Measurements from ENCODE around the gene JARID2.

Gene JARID2

DNA sequence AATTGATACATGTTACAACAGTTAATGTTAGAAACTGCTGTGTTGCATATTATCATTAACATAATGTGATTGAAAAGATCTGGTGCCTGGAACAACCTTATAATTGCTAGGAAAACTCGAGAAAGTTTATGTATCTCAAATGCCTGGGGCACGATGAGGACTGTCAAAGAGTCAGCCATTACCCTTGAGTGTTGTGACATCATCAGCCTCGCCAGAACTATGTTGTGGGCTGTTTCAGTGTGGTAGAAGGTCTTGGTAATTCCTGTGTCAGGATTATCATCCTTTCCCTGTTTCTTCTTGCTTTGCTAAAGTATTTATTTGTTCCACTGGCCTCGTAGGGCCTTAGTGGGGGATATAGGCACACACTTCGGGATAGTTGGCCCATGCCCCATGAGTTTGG, 231.9 kb downstream of the JARID2 start:
- DNase-seq, result no peak

- no peak for DNase-seq
Observed at GRCh38 chr6:15479761-15480160, 233.9 kb downstream of the JARID2 start.

DNA sequence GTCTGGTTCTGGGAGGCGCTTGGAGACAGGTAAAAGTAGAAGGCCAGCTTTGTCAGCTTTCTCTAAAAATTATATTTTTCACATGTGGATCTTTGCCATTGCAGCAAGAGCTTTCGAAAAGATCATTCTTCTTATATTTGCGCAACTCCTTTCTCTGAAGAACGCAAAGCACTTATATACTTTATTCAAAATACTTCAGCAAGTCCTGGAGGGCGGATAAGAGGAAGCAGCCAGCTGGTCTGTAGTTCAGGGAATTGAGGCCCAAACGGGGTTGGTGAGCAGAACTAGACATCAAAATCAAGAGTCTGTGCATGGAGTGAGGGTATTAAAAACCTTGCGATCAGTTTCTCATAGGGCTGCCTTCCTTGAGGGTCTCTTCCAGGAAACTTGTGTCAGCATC, 234.7 kb downstream of the JARID2 start:
- DNase-seq, result no peak

DNA sequence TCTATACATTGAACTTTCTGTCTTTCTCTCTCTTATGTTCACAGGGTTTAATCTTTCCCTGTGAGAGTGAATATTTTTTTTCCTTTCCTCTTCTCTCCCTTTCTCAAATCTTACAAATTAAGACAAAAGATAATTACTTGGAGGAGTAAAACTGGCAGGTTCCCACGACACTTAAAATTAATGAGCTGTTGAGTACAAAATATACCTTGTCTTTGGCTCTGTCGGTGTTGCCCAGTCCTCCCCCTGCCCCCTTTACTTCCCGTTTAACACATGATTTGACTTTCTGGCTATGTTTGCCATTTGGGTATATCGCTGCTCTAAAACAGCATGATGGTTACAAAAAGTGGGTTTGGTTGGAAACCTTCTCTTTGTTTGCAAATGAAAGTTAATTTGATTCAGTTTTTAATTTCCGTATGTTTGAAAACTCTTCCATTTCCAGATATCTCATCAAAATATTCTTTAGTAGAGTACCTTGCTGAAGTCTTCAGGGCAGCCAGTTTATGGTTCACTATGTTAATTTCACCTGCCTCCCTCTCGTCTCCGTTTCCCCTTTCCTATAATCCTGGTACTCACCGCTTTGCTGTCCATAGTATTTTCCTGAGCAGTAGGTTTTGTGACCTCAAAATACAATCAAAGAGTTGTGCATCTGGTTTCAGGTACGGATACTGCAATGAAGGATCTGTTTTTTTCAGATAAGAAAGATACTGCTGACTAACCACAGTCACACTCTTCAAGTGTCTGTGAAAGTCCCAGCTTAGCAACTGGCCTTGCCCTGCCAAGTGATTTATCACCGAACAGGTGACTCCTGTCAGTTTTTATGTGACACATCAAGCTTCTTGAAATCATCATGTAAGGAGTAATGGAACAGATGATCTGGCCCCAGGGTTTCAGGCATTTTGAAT, 235.8 kb downstream of the JARID2 start:
- no peak for DNase-seq

GRCh38 chr6:15483060-15483459, 237.2 kb downstream of the JARID2 start:
- no peak for DNase-seq

- DNase-seq, result no peak
Observed at GRCh38 chr6:15484140-15484539, 238.3 kb downstream of the JARID2 start.

DNA sequence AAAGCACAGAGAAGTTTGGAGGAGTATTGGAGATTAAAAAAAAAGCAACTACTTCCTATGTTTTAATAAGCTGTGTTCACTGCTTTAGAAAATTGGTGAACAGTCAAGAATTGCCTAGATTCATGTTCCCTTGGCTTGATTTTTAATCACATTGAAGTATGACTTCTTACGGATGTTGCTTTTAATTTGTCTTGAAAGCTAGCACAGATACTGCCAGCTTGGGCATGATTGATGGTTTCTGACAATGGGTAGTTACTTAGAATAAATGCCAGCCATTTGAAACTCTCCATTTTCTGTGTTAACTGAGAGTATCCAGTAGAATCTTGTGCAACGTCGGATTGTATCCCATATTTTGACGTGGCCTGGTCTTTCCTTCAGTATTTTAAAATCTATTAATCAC, 239.0 kb downstream of the JARID2 start:
- DNase-seq, result no peak

DNA sequence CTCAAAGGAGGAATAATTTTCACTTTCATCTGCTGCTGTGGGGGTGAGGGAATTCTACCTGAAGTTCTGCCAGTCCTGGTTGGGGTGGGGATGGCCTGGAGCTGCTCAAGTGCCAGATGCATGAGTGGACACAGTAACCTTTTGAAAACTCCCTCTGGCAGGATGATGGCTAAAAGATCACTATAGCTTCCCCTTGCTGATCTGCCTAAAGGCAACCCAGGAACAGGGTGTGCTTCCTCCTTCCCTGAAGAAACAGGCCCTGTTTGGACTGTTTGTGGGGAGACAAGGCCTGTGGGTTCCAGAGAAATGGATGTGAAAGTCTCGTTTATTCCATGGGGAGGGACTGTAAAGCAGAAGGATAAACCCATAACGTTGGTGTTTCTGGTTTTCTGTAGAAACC, 240.1 kb downstream of the JARID2 start:
- no peak for DNase-seq

DNA sequence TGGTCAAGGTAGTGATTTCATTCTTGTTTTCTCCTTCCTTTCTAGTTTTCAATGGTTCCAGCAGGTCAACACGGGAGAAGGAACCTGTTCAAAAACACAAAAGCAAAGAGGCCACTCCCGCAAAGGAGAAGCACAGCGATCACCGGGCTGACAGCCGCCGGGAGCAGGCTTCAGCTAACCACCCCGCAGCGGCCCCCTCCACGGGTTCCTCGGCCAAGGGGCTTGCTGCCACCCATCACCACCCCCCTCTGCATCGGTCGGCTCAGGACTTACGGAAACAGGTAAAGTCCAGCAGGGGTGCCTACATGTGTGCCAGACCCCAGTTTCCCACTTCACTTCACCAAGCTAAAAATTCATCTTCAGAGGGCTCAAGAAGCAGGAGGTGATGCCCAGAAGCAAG, 241.4 kb downstream of the JARID2 start:
- no peak for DNase-seq

GRCh38 chr6:15489261-15489962, 243.5 kb downstream of the JARID2 start:
- no peak for DNase-seq

DNA sequence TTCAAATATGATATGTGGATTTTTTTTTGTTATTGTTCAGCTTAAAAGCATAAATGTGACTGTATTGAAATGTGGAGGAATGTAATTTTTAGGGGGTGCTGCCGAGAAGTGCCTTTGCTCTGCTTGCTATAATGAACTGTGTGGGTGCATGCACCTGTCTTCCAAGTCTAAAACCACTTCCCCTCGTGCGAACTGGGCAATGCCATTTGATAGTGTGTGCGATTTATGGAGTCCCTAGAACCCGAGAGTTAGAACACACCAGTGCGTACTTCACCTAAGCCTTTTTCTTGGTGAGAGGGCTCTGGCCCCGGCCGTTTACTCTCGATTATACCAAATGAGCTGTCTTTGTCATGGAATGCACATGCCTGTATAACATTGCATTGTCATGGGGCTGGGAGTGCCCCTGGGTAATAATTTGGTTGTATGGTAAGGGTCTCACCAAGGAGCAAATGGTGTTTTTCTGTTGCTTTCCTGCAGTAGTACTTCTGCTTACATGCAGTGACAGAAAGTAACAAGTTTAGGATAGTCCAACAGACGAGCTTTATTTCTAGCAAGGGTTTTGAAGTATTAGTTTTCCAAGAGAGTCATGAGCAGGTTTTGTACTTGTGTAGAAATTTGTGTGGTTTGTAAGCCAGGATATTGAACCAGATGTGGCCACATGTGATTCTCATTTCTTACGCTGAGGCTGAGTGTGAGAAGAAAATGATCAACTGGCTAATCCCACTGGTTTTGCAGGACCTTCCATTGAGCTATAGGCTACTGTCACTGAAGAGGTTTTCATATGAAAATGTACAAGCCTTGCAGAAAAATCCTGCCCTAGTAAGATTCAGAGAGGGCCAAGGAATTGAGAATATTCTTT, 244.6 kb downstream of the JARID2 start:
- no peak for DNase-seq

DNA sequence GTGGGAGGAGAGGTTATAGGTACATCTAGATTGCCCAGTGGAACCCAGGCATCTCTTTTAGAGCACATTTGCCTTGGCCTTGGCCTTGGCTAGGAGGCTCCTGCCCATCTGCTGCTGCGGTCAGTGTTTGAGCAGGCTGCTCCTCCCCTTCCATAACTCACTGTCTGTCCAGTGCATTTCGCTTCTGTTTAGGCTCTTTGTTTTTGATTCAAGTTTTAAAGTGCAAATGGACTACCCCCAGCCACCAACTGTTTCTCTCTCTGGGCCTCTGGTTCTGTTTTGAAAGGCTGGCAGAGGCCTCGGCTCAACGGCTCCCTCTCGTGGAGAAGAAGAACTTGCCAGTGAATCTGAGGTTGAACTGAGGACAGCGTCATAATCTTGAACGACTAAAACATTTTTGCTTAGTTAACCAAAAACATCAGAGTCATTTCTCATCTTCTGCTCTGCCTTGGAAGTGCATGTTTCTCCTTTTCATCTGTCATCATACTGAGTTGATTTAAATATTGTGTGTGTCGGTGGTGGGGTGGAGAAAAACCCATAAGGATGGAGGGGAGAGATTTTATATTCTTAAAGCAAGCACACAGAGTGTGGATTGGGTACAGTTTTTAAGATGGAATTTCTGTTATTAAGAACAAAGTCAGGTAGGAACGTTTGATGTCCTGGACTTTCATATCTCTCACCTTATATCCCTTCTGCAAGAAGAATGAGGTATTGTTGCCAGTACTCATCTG, 245.6 kb downstream of the JARID2 start:
- DNase-seq, result peak; percentile 74

GRCh38 chr6:15491986-15492269, 246.1 kb downstream of the JARID2 start:
- DNase-seq, result no peak

DNA sequence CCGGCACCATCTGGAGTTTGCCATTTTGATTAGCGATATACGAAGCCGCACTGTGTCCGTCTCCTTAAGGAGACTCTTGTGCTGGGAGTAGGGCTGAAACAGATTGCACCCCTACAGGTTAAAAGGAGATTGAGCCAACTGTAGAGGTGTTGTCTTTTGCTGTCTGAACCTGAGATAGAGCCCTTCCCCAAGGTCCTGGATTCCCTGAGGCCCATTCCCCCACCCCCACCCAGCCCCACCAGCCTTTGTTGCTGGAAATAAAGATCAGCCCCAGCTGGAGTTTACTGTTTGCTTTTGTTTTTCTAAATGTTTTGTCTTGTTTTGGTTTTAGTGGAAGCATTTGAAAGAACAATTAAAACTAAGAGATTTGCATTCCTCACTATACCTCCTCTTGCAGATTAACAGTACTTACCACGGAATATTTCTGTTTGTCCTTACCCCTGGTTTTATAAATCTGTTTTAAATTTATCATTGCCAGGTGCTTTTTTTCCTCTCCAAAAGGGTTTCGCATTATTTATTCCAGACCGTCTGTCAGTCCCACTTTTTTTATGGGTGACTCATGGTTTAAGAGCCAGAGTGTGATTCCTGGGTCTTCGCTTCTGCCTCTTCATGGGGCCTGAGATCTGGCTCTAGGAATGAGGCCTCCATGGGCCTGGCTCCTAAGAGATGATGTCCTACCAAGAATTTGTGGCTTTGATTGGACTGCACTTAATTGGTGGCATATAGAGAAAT, 247.7 kb downstream of the JARID2 start:
- DNase-seq, result no peak

- DNase-seq, result no peak
Observed at GRCh38 chr6:15495375-15495901, 249.6 kb downstream of the JARID2 start.

GRCh38 chr6:15496345-15497131, 250.7 kb downstream of the JARID2 start:
- DNase-seq, result no peak

- no peak for DNase-seq
Observed at GRCh38 chr6:15498640-15499039, 252.8 kb downstream of the JARID2 start.

- no peak for DNase-seq
Observed at GRCh38 chr6:15499125-15499524, 253.3 kb downstream of the JARID2 start.

DNA sequence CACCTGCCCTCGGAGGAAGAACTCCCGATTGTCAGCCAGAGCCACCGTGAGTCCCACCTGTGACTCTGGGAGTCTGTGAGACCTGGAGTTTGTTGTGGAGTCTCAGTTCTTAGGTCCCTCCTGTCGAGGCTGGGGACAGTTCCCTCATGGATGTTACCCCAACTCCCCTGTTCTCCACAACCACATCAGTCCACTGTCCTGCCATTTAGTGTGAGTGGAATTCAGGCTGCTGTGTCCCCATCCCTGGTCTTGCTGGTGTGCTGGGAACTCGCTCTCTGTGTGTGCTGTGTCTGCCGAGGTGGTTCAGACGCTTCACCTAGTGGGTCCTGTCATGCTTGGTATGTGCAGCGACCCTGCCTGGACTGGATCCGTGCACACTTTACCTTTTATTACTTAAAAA, 253.7 kb downstream of the JARID2 start:
- no peak for DNase-seq

- DNase-seq, result no peak
Observed at GRCh38 chr6:15500078-15500740, 254.3 kb downstream of the JARID2 start.

All from CD4-positive, alpha-beta T cell treated with Interleukin-6 for 4 hours (primary cell).